ENCODE measurements around the gene TBC1D10A.

Gene TBC1D10A

DNA sequence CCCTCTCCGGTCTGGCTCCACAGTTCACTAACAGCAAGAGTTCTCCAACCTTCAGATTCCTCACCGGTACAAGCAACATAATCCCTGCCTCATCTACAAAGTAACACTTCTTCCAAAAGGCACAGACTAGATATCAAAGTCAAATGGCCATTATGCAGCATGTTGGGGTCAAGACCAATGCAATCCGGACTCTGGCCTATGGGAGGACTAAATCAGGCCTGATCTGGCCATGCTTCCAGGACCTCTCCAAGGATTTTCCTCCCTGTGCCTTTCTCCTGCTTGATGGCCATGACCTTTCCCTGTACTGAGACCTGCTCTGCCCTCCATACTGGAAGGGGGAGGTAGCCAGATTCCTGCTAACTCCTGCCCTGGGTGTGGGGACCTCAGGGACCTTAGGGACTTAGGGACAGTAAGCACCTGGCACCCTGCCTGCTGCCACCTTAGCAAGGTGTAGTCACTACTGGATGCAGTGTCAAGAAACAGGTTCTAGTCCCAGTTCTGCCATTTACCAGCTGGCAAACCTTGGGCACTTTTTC is 6.7 kb downstream of the TBC1D10A start:
- DNase-seq = no peak

DNA sequence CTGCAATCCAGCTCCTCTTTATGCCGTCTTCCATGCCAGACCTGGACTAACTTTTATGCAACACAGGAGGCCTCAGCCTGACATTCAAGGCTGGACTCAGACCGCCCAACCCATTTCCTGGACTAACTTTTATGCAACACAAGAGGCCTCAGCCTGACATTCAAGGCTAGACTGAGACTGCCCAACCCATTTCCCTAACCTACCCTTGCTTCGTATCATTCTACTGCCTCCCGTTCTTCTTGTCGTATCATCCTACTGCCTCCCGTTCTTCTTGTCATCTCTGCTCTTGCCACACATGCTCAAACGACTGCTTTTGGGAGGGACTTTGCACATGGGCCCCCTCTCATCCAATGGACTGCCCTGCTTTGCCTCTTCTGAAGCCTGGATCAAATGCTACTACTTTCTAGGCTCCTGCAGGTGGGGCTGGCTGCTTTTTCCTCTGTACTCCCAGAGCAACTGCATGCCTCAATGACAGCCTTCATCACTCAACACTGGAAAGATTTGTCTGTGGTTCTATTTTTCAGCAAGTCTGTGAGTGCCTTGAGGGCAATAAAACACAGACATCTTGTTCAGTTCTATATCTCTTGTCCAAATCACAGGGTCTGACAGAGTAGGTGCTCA is 7.8 kb downstream of the TBC1D10A start:
- DNase-seq = no peak

DNA sequence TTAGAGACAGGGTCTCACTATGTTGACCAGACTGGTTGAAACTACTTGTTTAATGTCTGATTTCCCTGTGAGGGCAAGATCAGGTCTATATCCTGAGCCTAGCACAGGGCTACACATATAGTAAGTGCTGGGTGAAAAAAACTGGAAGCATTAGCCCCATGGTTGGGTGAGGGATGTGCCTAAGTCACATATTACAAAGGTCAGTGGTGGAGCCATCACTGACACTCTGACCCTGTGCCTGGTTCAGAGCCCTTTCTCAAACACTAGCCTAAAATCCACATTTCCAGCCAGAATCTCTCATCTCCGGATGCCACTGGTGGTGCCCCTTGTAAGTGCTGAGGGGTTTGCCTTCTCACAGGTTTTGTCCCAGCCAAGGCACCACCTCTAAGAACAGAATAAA is 9.0 kb downstream of the TBC1D10A start:
- DNase-seq = no peak

- no peak for DNase-seq
Measured at GRCh38 chr22:30315962-30316576, 10.7 kb downstream of the TBC1D10A start.

- peak; percentile 63 for DNase-seq
Measured at GRCh38 chr22:30314915-30315314, 11.8 kb downstream of the TBC1D10A start.

GRCh38 chr22:30313527-30314363 is 13.0 kb downstream of the TBC1D10A start:
- DNase-seq = no peak

DNA sequence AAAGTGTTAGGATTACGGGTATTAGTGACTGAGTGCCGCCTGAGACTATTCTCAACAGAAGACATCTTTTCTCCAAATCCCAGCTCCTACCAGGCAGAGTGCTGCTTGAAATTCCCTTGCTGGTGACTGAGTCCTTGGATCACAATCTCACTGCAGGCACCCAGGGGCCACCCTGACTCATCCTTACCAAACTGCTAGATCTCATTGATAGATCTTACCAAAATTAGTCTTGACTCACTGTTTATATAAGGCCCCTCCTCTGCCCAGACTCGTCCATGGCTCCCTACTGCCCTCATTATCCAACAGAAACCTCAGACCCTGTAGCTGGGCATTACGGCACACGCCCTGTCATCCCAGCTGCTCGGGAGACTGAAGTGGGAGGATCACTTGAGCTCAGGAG is 14.7 kb downstream of the TBC1D10A start:
- no peak for DNase-seq

DNA sequence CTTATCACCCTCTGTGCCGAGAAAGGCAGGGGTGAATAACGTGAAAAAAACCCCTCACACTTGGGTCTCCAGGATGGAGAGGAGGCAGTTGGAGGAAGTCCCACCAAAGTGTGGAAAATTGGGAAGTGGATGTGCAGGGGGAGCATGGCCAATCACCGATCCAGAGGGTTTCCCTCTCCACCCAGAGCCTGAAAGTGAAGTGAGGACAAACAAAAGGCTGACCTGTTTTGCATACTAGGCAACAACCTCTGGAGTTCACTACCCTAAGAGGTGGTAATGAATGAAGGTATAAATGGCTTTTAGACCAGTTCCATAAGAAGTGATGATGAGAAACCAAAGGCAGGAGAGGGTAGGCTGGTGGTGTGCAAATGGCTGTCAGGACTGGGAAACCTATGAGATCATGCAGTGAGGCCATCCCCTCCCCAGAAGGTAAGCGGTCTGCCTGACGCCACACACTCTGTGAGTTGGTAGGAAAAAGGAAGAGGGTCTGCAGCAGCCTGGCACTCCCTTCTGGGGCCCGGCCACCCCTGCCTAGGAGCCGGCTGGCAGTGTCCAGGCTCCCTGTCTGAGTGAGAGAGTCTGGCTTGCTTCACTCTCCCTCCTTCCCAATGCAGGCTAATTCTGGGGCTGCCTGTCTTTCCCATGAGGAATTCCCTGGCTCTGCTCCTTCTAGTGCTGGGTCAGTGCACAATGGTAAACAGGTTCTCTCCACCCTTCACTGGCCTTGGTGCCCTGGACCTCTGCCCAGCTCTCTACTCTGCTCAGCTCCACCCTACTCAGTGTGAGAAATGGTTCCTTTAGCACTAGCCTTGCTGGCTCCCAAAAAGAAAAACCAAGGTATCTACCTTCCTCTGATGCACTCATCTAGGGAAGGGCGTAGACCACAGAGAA is 15.6 kb downstream of the TBC1D10A start:
- DNase-seq = no peak

- peak; percentile 58 for DNase-seq
Measured at GRCh38 chr22:30309951-30310741, 16.6 kb downstream of the TBC1D10A start.

- DNase-seq = peak; percentile 61
Measured at GRCh38 chr22:30308518-30309230, 18.1 kb downstream of the TBC1D10A start.

GRCh38 chr22:30308093-30308492 is 18.6 kb downstream of the TBC1D10A start:
- no peak for DNase-seq

DNA sequence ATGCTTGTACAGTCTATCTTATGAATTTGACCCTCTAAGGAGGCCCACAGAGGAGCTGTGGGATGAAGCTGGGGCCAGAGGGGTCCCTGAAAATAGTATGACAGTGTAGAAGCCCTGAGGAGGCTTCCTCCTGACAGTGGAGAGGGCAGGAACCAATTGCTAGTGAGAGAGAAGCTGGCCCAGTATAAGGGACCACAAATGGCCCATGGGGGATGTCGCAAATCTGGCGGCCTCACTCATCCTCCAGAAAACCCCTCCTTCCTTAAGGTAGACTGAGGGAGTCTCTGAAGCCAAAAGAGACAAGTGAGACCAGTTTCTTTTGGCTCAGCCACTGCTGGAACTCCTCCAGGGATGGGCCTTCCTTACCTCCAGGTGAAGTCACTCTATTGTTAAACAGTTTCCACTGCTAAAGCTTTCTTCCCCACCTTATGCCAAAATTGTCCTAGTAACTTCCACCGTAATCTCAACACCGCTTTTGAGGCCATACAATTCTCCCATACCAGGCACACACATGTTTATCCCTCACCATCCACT is 19.6 kb downstream of the TBC1D10A start:
- DNase-seq = no peak

DNA sequence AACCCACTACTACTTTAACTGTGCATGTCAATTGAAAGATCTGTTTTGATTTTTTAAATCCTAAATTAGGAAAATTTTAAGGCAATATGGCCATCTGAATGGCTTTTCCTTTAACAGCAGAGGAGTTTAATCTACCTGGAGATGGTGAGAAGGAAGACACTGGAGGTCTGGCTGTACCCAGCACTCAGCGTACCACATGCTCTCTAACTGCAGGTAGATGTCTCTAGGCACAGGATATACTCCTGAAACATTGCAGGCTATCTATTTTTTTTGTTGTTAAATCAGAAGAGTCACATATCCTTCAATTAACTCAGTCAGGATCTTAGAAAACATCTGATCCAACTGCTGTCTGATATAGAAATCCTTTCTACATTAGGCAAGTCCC is 20.1 kb downstream of the TBC1D10A start:
- DNase-seq = no peak

DNA sequence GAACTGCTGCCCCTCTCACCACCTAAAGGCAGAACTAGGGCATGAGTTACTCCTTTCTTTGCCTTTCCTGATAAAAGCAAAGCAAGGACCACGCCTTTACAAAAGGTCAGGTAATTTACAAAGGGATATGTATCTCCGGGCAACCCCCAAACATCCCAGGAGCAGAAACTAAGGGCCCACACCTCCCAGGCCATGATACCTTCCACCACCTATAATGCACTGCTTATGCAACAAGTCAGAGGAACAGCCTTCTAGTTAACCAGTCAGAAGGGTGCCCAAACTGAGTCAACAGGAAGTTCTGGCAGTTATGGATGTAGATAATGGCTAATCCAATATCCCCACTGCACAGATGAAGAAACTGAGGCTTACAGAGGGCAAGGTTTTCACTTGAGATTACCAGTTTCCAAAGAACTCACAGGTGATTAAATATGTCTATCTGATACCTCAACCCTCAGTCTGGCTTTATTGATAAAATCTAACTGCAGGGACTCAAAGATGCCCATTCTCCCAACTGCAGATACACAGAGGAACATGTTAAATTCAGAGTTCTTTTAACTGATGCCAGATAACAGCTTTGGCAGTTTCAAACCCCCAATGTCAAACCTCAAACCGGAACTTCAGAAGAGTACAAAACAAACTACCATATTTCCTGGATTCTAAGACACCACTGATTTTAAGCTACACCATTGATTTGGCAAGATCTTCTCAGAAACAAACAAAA is 20.7 kb downstream of the TBC1D10A start:
- peak; percentile 80 for DNase-seq

DNA sequence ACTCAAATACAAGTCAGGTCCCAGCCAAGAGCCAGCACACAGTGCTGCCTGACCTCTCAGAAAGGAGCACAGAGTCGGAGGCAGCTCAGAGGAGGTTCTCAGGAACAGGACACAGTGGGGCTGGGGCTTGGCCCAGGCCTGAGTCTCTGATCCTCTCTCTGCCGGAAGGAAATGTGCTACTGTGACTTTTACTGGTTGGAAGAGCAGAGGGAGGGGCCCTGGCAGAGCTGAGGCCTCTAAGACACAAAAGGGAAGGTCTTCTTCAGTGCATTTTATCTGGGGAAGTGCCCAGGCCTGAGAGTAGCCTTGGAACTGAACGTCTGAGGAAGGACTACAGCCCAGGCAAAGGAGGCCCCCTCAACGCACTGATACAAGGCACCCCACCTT is 21.2 kb downstream of the TBC1D10A start:
- peak; percentile 76 for DNase-seq

DNA sequence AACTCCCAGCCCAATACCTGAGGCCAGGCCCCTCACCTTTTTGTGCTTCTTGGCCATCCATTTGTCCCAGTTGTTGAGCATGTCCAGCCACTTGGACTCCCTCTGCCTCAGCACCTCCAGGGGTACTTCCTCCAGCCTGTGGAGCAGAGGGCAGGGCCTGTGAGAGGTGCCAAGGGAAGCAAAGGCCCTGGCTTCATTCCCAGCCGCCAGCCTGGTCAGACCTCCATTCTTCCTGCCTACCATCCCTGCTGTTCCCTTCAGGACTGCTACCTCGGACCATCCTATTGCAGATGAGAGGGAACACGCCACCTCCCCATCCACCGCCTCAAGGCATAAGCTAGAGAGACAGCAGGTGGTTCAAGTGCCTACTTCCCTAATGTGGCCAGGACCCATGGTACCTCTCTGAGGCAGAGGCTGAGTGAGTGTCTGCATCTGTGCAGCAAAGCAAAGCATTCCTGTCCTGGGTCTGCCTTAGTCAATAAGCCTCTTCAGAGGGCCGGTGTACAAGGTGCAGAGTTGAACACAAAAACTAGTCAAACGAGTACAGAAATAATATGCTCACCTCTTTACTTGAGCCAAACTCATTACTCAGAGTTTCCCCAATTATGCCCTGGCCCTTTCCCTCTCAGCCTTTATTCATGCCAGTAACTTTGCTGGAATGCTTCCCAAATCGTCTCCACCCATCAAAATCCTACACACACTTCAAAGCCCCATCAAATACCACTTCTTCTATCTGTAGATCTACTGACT is 22.1 kb downstream of the TBC1D10A start:
- no peak for DNase-seq

GRCh38 chr22:30302810-30303138 is 24.0 kb downstream of the TBC1D10A start:
- DNase-seq = no peak

DNA sequence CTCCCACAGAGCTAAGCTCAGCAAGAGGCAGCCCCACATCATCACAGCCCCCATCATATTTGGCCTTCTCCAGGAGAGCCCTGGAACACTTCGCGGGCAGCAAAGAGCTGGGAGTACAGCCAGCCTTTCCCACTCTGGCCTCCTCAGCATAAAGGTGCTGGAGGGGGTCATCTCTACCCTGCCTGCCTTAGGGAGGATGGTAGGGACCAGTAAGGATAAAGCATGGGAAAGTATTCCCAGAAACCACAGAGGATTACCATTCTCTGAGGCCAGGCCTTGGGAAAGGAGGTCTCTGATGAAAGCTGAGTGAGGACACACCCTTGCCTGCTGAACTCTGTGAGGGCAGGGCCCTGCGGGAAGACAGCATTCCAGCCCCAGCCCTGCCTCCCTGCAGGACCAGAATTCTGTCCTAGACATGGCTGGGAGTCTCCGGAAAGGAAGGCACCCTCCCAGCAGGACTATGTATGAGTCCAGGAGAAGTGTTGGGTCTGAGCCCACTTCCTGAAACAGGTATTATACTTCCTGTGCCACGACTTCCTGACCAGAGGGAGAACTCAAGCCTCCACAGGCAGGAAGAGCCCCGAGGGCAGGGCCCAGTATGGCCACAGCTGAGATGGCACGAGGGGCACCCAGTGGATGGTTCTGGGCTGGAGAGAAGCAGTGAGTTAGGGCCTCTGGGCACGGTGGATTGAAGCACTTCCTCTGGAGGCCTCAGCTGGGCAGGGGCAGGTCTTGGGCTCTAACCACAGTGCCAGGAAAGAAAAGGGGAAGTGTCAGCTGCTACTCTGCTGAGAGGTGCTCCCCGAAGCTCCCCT is 24.5 kb downstream of the TBC1D10A start:
- DNase-seq = no peak

DNA sequence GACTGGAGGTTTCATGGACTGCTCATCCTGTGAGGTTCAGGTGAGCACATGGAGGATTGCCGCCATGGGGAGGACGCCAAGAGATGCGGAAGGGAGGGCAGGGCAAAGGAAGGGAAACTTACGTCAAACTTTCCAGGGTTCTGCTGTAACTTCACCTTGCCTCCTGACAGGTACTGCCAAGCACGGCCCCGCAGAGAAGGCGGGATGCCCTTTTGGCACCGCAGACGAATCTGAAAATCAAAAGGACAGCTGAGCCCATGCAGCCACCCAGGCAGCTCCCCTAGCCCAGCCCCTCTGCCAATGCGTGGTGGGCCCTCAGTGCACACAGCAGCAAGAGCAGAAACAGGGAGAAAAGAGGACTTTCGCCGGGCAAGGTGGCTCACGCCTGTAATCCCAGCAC is 27.4 kb downstream of the TBC1D10A start:
- no peak for DNase-seq

Measured in CD4-positive, alpha-beta T cell treated with Interleukin-4 for 4 hours (primary cell).